Panc1 (cell line): ENCODE results near the gene IFIH1.

Source experiments
- CTCF ChIP-seq: fragments of 450-650 bp; IDR thresholded peaks from 2 replicates; pipeline ENCODE4 v1.5.1; 2017; ENCODE audit warnings: mild to moderate bottlenecking
- POLR2AphosphoS5 ChIP-seq: IDR thresholded peaks from 2 replicates; pipeline ENCODE4 v1.6.1; 2012; ENCODE audit warnings: mild to moderate bottlenecking, low read depth, low read length, moderate library complexity
- REST ChIP-seq, 2 experiments: IDR thresholded peaks; 2 replicates each; pipeline ENCODE4 v1.6.1; 2011 to 2012; ENCODE audit warnings: low read depth in 2 of 2, control low read depth in 1 of 2, low read length in 1 of 2, mild to moderate bottlenecking in 1 of 2, moderate library complexity in 1 of 2; ENCODE audit not compliant: insufficient read depth in 1 of 2
- SIN3A ChIP-seq: IDR thresholded peaks from 2 replicates; pipeline ENCODE4 v1.6.1; 2012; ENCODE audit warnings: low read depth, mild to moderate bottlenecking, low read length, moderate library complexity, borderline replicate concordance; ENCODE audit not compliant: insufficient read depth
- TCF7L2 ChIP-seq: IDR thresholded peaks from 2 replicates; pipeline ENCODE4 v1.6.1; 2011; ENCODE audit warnings: mild to moderate bottlenecking, low read depth, low read length, inconsistent platforms

- no peak for TF ChIP-seq CTCF
- no peak for TF ChIP-seq POLR2AphosphoS5
- no peak for TF ChIP-seq TCF7L2
- no peak for TF ChIP-seq REST (IDR thresholded peaks at IDR 0.05; ENCODE audit: insufficient read depth in 1 of 2, low read depth in 2 of 2, low read length in 1 of 2)
- no peak for TF ChIP-seq SIN3A
Observed at GRCh38 chr2:162266460-162266760, 52.1 kb downstream of the IFIH1 start.
